Gastroesophageal sphincter (tissue), 4 donors: Measurements from ENCODE around the gene KRTAP12-1. TPM values are rescaled to one million over a fixed set of nuclear protein-coding genes. Genes with fewer than 3 reads are reported as not detected.

Experiments used
- ATAC-seq: fragments of 150-250 bp; one replicate; pipeline ENCODE4 v1.9.1; 2016; ENCODE audit warnings: mild to moderate bottlenecking, moderate library complexity
- H3K27ac ChIP-seq, 4 donors: fragments of 200-600 bp; sonication (generic) in 3 of 4; 1 replicate in 3 of 4; 2 replicates in 1 of 4; pipeline ENCODE4 v1.5.1; 2016 to 2019
- H3K27me3 ChIP-seq: fragments of 200-600 bp; sonication (generic); one replicate; pipeline ENCODE4 v1.5.1; 2019
- H3K36me3 ChIP-seq, 2 donors: fragments of 200-600 bp; sonication (generic); one replicate each; pipeline ENCODE4 v1.5.1; 2019; ENCODE audit warnings: control low read depth in 1 of 2
- H3K4me1 ChIP-seq, 3 donors: fragments of 200-600 bp; sonication (generic); 1 replicate in 2 of 3; 2 replicates in 1 of 3; pipeline ENCODE4 v1.5.1; 2016 to 2019; ENCODE audit warnings: control low read depth in 2 of 3
- H3K4me3 ChIP-seq, 2 donors: fragments of 200-600 bp; sonication (generic); one replicate each; pipeline ENCODE4 v1.5.1; 2019; ENCODE audit warnings: mild to moderate bottlenecking in 1 of 2, moderate library complexity in 1 of 2
- H3K9me3 ChIP-seq, 3 donors: fragments of 200-600 bp; sonication (generic); one replicate each; pipeline ENCODE4 v1.5.1; 2017 to 2019; ENCODE audit warnings: control low read depth in 2 of 3
- CTCF ChIP-seq, 4 experiments: fragments of 200-600 bp in 2 of 4; fragments of 450-650 bp in 2 of 4; sonication (generic) in 1 of 4; IDR thresholded peaks; one replicate each; pipeline ENCODE4 v1.5.1; 2017 to 2019; ENCODE audit warnings: antibody characterized with exemption in 4 of 4, mild to moderate bottlenecking in 2 of 4, moderate library complexity in 2 of 4
- EP300 ChIP-seq: sonication (generic); formaldehyde crosslinking; IDR thresholded peaks from one replicate; pipeline ENCODE4 v1.6.1; 2017; ENCODE audit warnings: antibody characterized with exemption, mild to moderate bottlenecking
- POLR2A ChIP-seq, 2 donors: fragments of 450-650 bp; IDR thresholded peaks; one replicate each; pipeline ENCODE4 v1.6.1; 2017; ENCODE audit warnings: antibody characterized with exemption in 2 of 2, mild to moderate bottlenecking in 2 of 2, moderate library complexity in 1 of 2
- POLR2AphosphoS5 ChIP-seq: sonication (generic); formaldehyde crosslinking; IDR thresholded peaks from one replicate; pipeline ENCODE4 v1.6.1; 2017; ENCODE audit warnings: antibody characterized with exemption
- WGBS, 2 donors: methylation state at CpG; one replicate each; pipeline ENCODE4 v1.1.5; 2018; ENCODE audit warnings: low coverage in 1 of 2; 5-methylcytosine and 5-hydroxymethylcytosine counted together
- total RNA-seq, 4 donors: library from RNA; depleted of rRNA; stranded (reverse); fragments of >200 nt; gene quantifications; one replicate each; pipeline ENCODE4 v1.1.0, GENCODE V29; 2016

Gene KRTAP12-1
- total RNA-seq, 4 donors from 2014 or later: not detected

GRCh38 chr21:44684077-44684476 lies 2.1 kb upstream of the KRTAP12-1 start:
- Histone ChIP-seq H3K4me1 (no peaks in the 10 kb centered on the region), H3K4me3 (no peak overlapping the region), H3K27ac (no peak overlapping the region), H3K36me3 (no peaks in the 10 kb centered on the region), H3K27me3 (peaks cover 37% of the 10 kb centered on the region), H3K9me3 (no peaks in the 10 kb centered on the region)
- WGBS, 2 donors: 63 to 82% methylated on average over 6 to 7 of the region's 7 CpGs
- ATAC-seq: no peak
- TF ChIP-seq CTCF (IDR thresholded peaks at IDR 0.05): no peak

GRCh38 chr21:44682580-44683151 lies 703 bp upstream of the KRTAP12-1 start:
- H3K9me3 ChIP-seq: no peaks in the 10 kb centered on the region
- 61 to 76% methylated on average over 4 to 8 of the region's 15 CpGs for WGBS, 2 donors
- no peaks in the 10 kb centered on the region for H3K4me1 ChIP-seq
- no peak for ATAC-seq
- H3K27ac ChIP-seq: no peak overlapping the region
- no peak overlapping the region for H3K4me3 ChIP-seq
- no peaks in the 10 kb centered on the region for H3K36me3 ChIP-seq
- TF ChIP-seq POLR2A (IDR thresholded peaks at IDR 0.05): no peak
- no peak for TF ChIP-seq CTCF (IDR thresholded peaks at IDR 0.05)
- no peak for TF ChIP-seq POLR2AphosphoS5
- peaks cover 27% of the 10 kb centered on the region for H3K27me3 ChIP-seq

GRCh38 chr21:44681152-44681551 lies 811 bp downstream of the KRTAP12-1 start:
- no peaks in the 10 kb centered on the region for H3K4me1 ChIP-seq
- 72 to 96% methylated on average over 4 to 5 of the region's 11 CpGs for WGBS, 2 donors
- H3K4me3 ChIP-seq: no peak overlapping the region
- ATAC-seq: no peak
- TF ChIP-seq CTCF (IDR thresholded peaks at IDR 0.05): no peak
- no peak overlapping the region for H3K27ac ChIP-seq
- peaks cover 12% of the 10 kb centered on the region for H3K27me3 ChIP-seq
- no peaks in the 10 kb centered on the region for H3K9me3 ChIP-seq
- no peaks in the 10 kb centered on the region for H3K36me3 ChIP-seq

GRCh38 chr21:44677881-44678280 lies 4.1 kb downstream of the KRTAP12-1 start:
- H3K4me3 ChIP-seq: no peak overlapping the region
- H3K36me3 ChIP-seq: no peaks in the 10 kb centered on the region
- H3K9me3 ChIP-seq: peaks cover 0 to 9% (median 0%) of the 10 kb centered on the region in 3 donors
- no peak overlapping the region for H3K27ac ChIP-seq
- TF ChIP-seq CTCF (IDR thresholded peaks at IDR 0.05): no peak
- no peak for TF ChIP-seq POLR2A (IDR thresholded peaks at IDR 0.05)
- no peak for TF ChIP-seq POLR2AphosphoS5
- no peak for TF ChIP-seq EP300
- no peaks in the 10 kb centered on the region for H3K4me1 ChIP-seq
- peaks cover 7% of the 10 kb centered on the region for H3K27me3 ChIP-seq
- WGBS, 2 donors: 83 to 95% methylated on average over 4 to 8 of the region's 13 CpGs
- ATAC-seq: no peak

GRCh38 chr21:44671911-44672310 lies 10.1 kb downstream of the KRTAP12-1 start:
- ATAC-seq: no peak
- 80% methylated on average over 1 of the region's 1 CpG; no CpG with 5 or more reads in 1 of the 2 donors for WGBS, 2 donors

More at GRCh38 chr21:44671911-44672310, 10.1 kb downstream of the KRTAP12-1 start:
- Histone ChIP-seq H3K4me1 (no peaks in the 10 kb centered on the region), H3K27me3 (peaks cover 17% of the 10 kb centered on the region), H3K9me3 (peaks cover 0 to 40% (median 0%) of the 10 kb centered on the region in 3 donors), H3K27ac (no peak overlapping the region), H3K4me3 (no peak overlapping the region), H3K36me3 (no peaks in the 10 kb centered on the region)
- TF ChIP-seq CTCF (IDR thresholded peaks at IDR 0.05) (no peak), POLR2AphosphoS5 (no peak), EP300 (no peak), POLR2A (IDR thresholded peaks at IDR 0.05) (no peak)
